K562 (cell line): Measurements from ENCODE around the gene IMPACT. TPM values are rescaled to one million over a fixed set of nuclear protein-coding genes. Genes with fewer than 3 reads are reported as not detected.
A peak's percentile ranks its signal among the peaks of the same experiment; 100 is the strongest.

Source experiments
- ATAC-seq: fragments of 200-7000 bp; cut with Tn5 transposase; 3 replicates; pipeline ENCODE4 v1.9.1; 2020; ENCODE audit warnings: moderate library complexity
- BruUV-seq: library from RNA; stranded (reverse); fragments of 400-500 nt; replicated peaks from 2 replicates; lab custom pipeline; 2021; lab: Mats Ljungman, UMichigan
- CTCF ChIA-PET: fragments of 300-600 bp; formaldehyde crosslinking; extraction: SDS; loops from one replicate; lab custom pipeline; 2021; ENCODE audit warnings: low intra/inter-chr PET ratio; lab: Yijun Ruan, JAX
- POLR2A ChIA-PET: fragments of 300-600, 350-650 bp; sonication (Branson Sonifier 250); formaldehyde crosslinking; extraction: SDS; loops from one replicate; lab custom pipeline; 2021; ENCODE audit warnings: antibody characterized with exemption, inconsistent platforms; lab: Yijun Ruan, JAX
- DNase-seq, 4 experiments: peaks; one replicate each; pipeline versions ENCODE4 v3.0.0 to v3.0.0-alpha.2; 2011 to 2018; ENCODE audit warnings: low spot score in 3 of 4, mixed read lengths in 3 of 4; ENCODE audit errors: extremely low read depth in 1 of 4
- FAIRE-seq: peaks from 2 replicates; lab custom pipeline; 2011; peaks lifted over from hg19 to GRCh38; lab: Jason Lieb, UNC
- H2AFZ ChIP-seq: 2 replicates; pipeline ENCODE4 v1.6.0; 2011; ENCODE audit warnings: low read depth, low read length, control low read depth, inconsistent platforms
- H3K27ac ChIP-seq: fragments of 200-600 bp; 3 replicates; pipeline ENCODE4 v1.8.0; 2011; ENCODE audit warnings: low read depth, mild to moderate bottlenecking, control low read depth, inconsistent platforms, low read length, moderate library complexity, mixed read lengths; ENCODE audit errors: extremely low read depth
- H3K27me3 ChIP-seq, 2 experiments: fragments of 300-600 bp in 1 of 2; 2 replicates in 1 of 2; 3 replicates in 1 of 2; pipeline versions ENCODE4 v1.6.0 to v1.8.0; 2011; ENCODE audit warnings: inconsistent platforms in 2 of 2, low read length in 2 of 2, mild to moderate bottlenecking in 1 of 2, mixed read lengths in 1 of 2, moderate library complexity in 1 of 2; ENCODE audit not compliant: control insufficient read depth in 2 of 2, insufficient read depth in 2 of 2
- H3K36me3 ChIP-seq: fragments of 300-600 bp; 3 replicates; pipeline ENCODE4 v1.8.0; 2011; ENCODE audit warnings: mild to moderate bottlenecking, low read length, inconsistent platforms; ENCODE audit not compliant: control insufficient read depth, insufficient read depth
- H3K4me1 ChIP-seq, 2 experiments: fragments of 200-600 bp in 1 of 2; replicated peaks in 1 of 2; 2 replicates in 1 of 2; 3 replicates in 1 of 2; pipeline versions ENCODE4 v1.5.1 to v1.8.0; 2011; ENCODE audit warnings: inconsistent platforms in 2 of 2, low read length in 2 of 2, mild to moderate bottlenecking in 1 of 2, mixed read lengths in 1 of 2, moderate library complexity in 1 of 2; ENCODE audit not compliant: control insufficient read depth in 2 of 2, insufficient read depth in 2 of 2
- H3K4me2 ChIP-seq: 2 replicates; pipeline ENCODE4 v1.6.1; 2011; ENCODE audit warnings: low read length, control low read depth, inconsistent platforms, mixed read lengths; ENCODE audit not compliant: insufficient read depth
- H3K4me3 ChIP-seq: fragments of 200-600 bp; sonication (generic), shearing (Covaris generic); 2 replicates; pipeline ENCODE4 v1.5.1; 2016; ENCODE audit warnings: control low read depth, inconsistent platforms
- H3K79me2 ChIP-seq: fragments of 200-600 bp; 3 replicates; pipeline ENCODE4 v1.8.0; 2011; ENCODE audit warnings: low read length, inconsistent platforms; ENCODE audit not compliant: control insufficient read depth, insufficient read depth
- H3K9ac ChIP-seq, 2 experiments: 2 replicates each; pipeline versions ENCODE4 v1.6.0 to v1.6.1; 2011; ENCODE audit warnings: low read depth in 2 of 2, low read length in 2 of 2, control low read depth in 1 of 2, inconsistent platforms in 1 of 2, mild to moderate bottlenecking in 1 of 2, mixed read lengths in 1 of 2; ENCODE audit not compliant: insufficient read depth in 1 of 2
- H3K9me1 ChIP-seq: one replicate; pipeline ENCODE4 v1.6.0; 2011; ENCODE audit warnings: inconsistent platforms, mild to moderate bottlenecking, low read length, moderate library complexity; ENCODE audit not compliant: control insufficient read depth, insufficient read depth
- H3K9me3 ChIP-seq: replicated peaks from 2 replicates; pipeline ENCODE4 v1.5.1; 2011; ENCODE audit warnings: low read depth, low read length, inconsistent platforms; ENCODE audit not compliant: control insufficient read depth, insufficient read depth
- H4K20me1 ChIP-seq: replicated peaks from 2 replicates; pipeline ENCODE4 v1.6.1; 2011; ENCODE audit warnings: low read length, inconsistent platforms, mixed read lengths; ENCODE audit not compliant: control insufficient read depth, insufficient read depth
- BCOR ChIP-seq: fragments of 450-650 bp; IDR thresholded peaks from 2 replicates; pipeline ENCODE4 v1.6.1; 2016
- CBX3 ChIP-seq, 2 experiments: IDR thresholded peaks; 1 replicate in 1 of 2; 2 replicates in 1 of 2; pipeline ENCODE4 v1.6.1; 2012; ENCODE audit warnings: inconsistent platforms in 2 of 2, low read length in 2 of 2, borderline replicate concordance in 1 of 2, control low read depth in 1 of 2
- CTCF ChIP-seq, 3 experiments: IDR thresholded peaks in 2 of 3; conservative IDR thresholded peaks in 1 of 3; 2 replicates each; pipeline ENCODE4 v1.5.1; 2011 to 2012; ENCODE audit warnings: low read length in 3 of 3, mild to moderate bottlenecking in 3 of 3, control low read depth in 2 of 3, improper control_type of control experiment in 1 of 3, inconsistent platforms in 1 of 3, low read depth in 1 of 3, mixed read lengths in 1 of 3, moderate library complexity in 1 of 3; ENCODE audit not compliant: insufficient read depth in 2 of 3
- ILK ChIP-seq: fragments of 450-650 bp; IDR thresholded peaks from 2 replicates; pipeline ENCODE4 v1.6.1; 2016; ENCODE audit warnings: missing genetic modification characterization, low read depth, mild to moderate bottlenecking, missing compliant biosample characterization, moderate library complexity, borderline replicate concordance
- NBN ChIP-seq: fragments of 450-650 bp; IDR thresholded peaks from 2 replicates; pipeline ENCODE4 v1.6.1; 2016; ENCODE audit warnings: low read depth, mild to moderate bottlenecking
- NELFE ChIP-seq: IDR thresholded peaks from 2 replicates; pipeline ENCODE4 v1.6.1; 2011; ENCODE audit warnings: mild to moderate bottlenecking; ENCODE audit not compliant: insufficient read depth, insufficient read length
- TOE1 ChIP-seq, 2 experiments: fragments of 450-650 bp in 1 of 2; sonication (generic) in 1 of 2; formaldehyde crosslinking in 1 of 2; IDR thresholded peaks; 2 replicates each; pipeline versions ENCODE4 v1.7.1 to v1.8.0; 2016 to 2022; ENCODE audit warnings: borderline replicate concordance in 2 of 2, mild to moderate bottlenecking in 2 of 2, antibody characterized with exemption in 1 of 2, inconsistent platforms in 1 of 2, low read depth in 1 of 2, missing genetic modification reagents in 1 of 2, moderate library complexity in 1 of 2
- ZBTB9 ChIP-seq: fragments of 450-650 bp; formaldehyde crosslinking; IDR thresholded peaks from 2 replicates; pipeline ENCODE4 v1.4.0; 2020; ENCODE audit warnings: mild to moderate bottlenecking, moderate library complexity
- WGBS: fragments of 100-300 bp; shearing (Covaris generic); methylation state at CpG from one replicate; pipeline ENCODE4 v1.1.6; 2016; ENCODE audit warnings: low coverage, mixed read lengths; ENCODE audit not compliant: insufficient coverage; ENCODE audit errors: missing lambda C conversion rate; 5-methylcytosine and 5-hydroxymethylcytosine counted together
- in situ Hi-C: fragments of 300-500 bp; cut with MboI; formaldehyde crosslinking; loops from 4 replicates; pipeline ENCODE4 v1.15.0; 2018; ENCODE audit warnings: inconsistent platforms, mixed read lengths
- intact Hi-C: fragments of 100-400 bp; cut with micrococcal nuclease; formaldehyde crosslinking; loops from 2 replicates; pipeline ENCODE4 v1.14.2; 2022
- polyA plus RNA-seq, 8 experiments: library from polyadenylated mRNA; depleted of rRNA in 4 of 8; stranded (reverse) in 5 of 8; unstranded in 3 of 8; fragments of >200 nt; fragmentation: Nextera tagmentation in 2 of 8; fragmentation: Illumina TruSeq in 1 of 8; extraction: Ambion mirVana in 2 of 8; extraction: Trizol in 1 of 8; gene quantifications; 2 replicates each; pipeline versions ENCODE4 v1.2.1 to v1.2.3, GENCODE V29; 2011 to 2014; ENCODE audit warnings: inconsistent platforms in 1 of 8, missing spikeins in 1 of 8
- total RNA-seq, 7 experiments: library from RNA; depleted of rRNA in 6 of 7; stranded (reverse); fragments of >200 nt in 6 of 7; fragmentation: Illumina TruSeq in 2 of 7; extraction: Trizol in 2 of 7; gene quantifications; 2 replicates each; pipeline versions ENCODE4 v1.2.1 to v1.2.3, GENCODE V29; 2011 to 2021; ENCODE audit warnings: low replicate concordance in 1 of 7

The IMPACT gene
- total and polyA plus RNA-seq, 9 of the 15 experiments (the other 6 are each of a cell fraction or from before 2014, with no cell fraction given): 4.7 to 7.6 (median 5.8) TPM

DNA sequence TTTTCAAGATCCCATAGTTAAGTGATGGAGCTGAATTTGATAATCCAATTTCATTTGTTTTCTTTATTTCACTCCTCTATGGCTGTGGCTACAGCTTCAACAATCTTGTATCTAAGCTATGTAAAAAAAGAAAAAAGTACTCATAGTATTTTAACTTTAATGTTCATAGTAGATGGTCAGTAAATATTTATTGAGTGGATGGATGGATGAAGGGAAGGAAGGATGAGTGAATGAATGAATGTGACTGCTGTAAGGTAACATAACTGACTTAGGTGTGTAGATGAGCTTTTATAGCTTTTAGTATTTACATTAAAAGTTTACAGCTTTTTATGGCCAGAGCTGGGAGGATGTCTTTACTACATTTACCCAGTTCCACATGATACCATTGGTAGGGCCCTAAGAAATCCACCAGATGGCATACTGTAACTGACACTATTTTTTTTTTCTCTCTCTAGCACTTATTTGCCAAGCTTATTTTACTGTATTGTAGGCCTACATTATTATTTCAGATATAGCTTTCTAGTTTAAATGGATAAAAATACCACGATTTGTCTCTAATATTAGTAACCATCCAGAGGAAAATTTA, 20.6 kb downstream of the IMPACT start:
- no peaks in the 10 kb centered on the region for H3K9me3 ChIP-seq
- no peak for DNase-seq
- WGBS: 4% methylated on average over 1 of the region's 1 CpG
- TF ChIP-seq CTCF (IDR thresholded peaks at IDR 0.05 in 2 of 3, conservative IDR thresholded peaks at IDR 0.05 in 1 of 3; ENCODE audit: insufficient read depth in 2 of 3, low read depth in 1 of 3, low read length in 3 of 3): peak in 1 of 3 experiments; percentile 11; a peak in 1 of 6 replicates
- TF ChIP-seq NBN: no peak
- TF ChIP-seq, all 486 proteins: peak for 1
- ChIA-PET POLR2A (interaction anchor here (0.6 kb wide), 1 partner anchor 13 kb away, joined by 3 read pairs; no protein-coding TSS in a partner anchor), CTCF (no interaction called here)
- peak; percentile 31; the same call in 1 of the 3 replicates for ATAC-seq
- Histone ChIP-seq H2AFZ (no peak overlapping the region), H3K9me1 (no peaks in the 10 kb centered on the region), H3K27me3 (no peaks in the 10 kb centered on the region), H3K9ac (no peak overlapping the region), H3K79me2 (no peaks in the 10 kb centered on the region), H3K27ac (no peak overlapping the region), H4K20me1 (no peaks in the 10 kb centered on the region), H3K4me2 (no peak overlapping the region), H3K4me1 (no peaks in the 10 kb centered on the region), H3K36me3 (peaks cover 9% of the 10 kb centered on the region; the same call in 1 of the 3 replicates), H3K4me3 (no peak overlapping the region)
- no peak for FAIRE-seq
- no TSS peak for BruUV-seq
- in situ Hi-C loops: no loop called here
- intact Hi-C loops: no loop called here

DNA sequence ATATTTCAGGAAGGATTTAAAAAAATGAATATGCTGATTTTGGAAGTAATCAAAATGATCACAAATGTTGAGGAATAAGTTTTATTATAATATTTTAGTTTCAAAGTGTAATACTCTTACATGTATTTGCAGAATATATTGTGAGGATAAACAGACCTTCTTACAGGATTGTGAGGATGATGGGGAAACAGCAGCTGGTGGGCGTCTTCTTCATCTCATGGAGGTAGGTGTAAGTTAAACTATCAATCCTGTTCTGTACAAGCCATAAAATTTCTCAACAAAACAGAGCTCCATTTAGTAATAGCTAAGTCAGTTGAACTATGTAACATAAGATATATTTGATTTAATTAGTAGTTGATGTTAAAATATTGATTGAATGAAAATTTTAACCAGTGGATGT, 21.5 kb downstream of the IMPACT start:
- Histone ChIP-seq H3K4me3 (no peak overlapping the region), H3K27me3 (no peaks in the 10 kb centered on the region), H2AFZ (no peak overlapping the region), H3K4me1 (no peaks in the 10 kb centered on the region), H3K9ac (no peak overlapping the region), H3K4me2 (no peak overlapping the region), H3K27ac (no peak overlapping the region), H3K36me3 (peaks cover 9% of the 10 kb centered on the region; the same call in 1 of the 3 replicates), H4K20me1 (no peaks in the 10 kb centered on the region), H3K79me2 (no peaks in the 10 kb centered on the region), H3K9me3 (no peaks in the 10 kb centered on the region), H3K9me1 (no peaks in the 10 kb centered on the region)
- ATAC-seq (no peak), FAIRE-seq (no peak), DNase-seq (no peak)
- in situ Hi-C loops: no loop called here
- POLR2A ChIA-PET: no interaction called here
- no peak for TF ChIP-seq ILK (tag)
- TF ChIP-seq TOE1 (IDR thresholded peaks at IDR 0.05; ENCODE audit: borderline replicate concordance): no peak
- TF ChIP-seq TOE1 (CRISPR knock-in tag; IDR thresholded peaks at IDR 0.05; ENCODE audit: borderline replicate concordance, low read depth): no peak
- no peak for TF ChIP-seq BCOR
- TF ChIP-seq ZBTB9 (CRISPR knock-in tag): no peak
- no peak for TF ChIP-seq CBX3 (IDR thresholded peaks at IDR 0.05; ENCODE audit: borderline replicate concordance in 1 of 2, low read length in 2 of 2)
- no peak for TF ChIP-seq NELFE
- 26% methylated on average over 1 of the region's 1 CpG for WGBS
- CTCF ChIA-PET: no interaction called here
- intact Hi-C loops: no loop called here
- no TSS peak for BruUV-seq
